Karpas-422 (cell line): ENCODE measurements around the gene PIEZO1. TPM values are rescaled to one million over a fixed set of nuclear protein-coding genes. Genes with fewer than 3 reads are reported as not detected.

Source experiments
- DNase-seq: peaks from one replicate; pipeline ENCODE4 v3.0.0-alpha.2; 2015
- H2AFZ ChIP-seq: fragments of 200-600 bp; sonication (generic); 2 replicates; pipeline ENCODE4 v1.6.1; 2014; ENCODE audit warnings: antibody characterized with exemption, low read length, mixed read lengths
- H3K27ac ChIP-seq: fragments of 200-600 bp; sonication (generic); 2 replicates; pipeline ENCODE4 v1.5.1; 2014; ENCODE audit warnings: mild to moderate bottlenecking, low read length, moderate library complexity
- H3K27me3 ChIP-seq: fragments of 200-600 bp; sonication (generic); 2 replicates; pipeline ENCODE4 v1.6.1; 2014; ENCODE audit warnings: low read length, mixed read lengths
- H3K36me3 ChIP-seq: fragments of 200-600 bp; sonication (generic); 2 replicates; pipeline ENCODE4 v1.6.1; 2014; ENCODE audit warnings: low read length, mixed read lengths; ENCODE audit not compliant: insufficient read depth
- H3K4me1 ChIP-seq: fragments of 200-600 bp; sonication (generic); 2 replicates; pipeline ENCODE4 v1.6.1; 2014; ENCODE audit warnings: mild to moderate bottlenecking, low read length, mixed read lengths
- H3K4me2 ChIP-seq: fragments of 200-600 bp; sonication (generic); 2 replicates; pipeline ENCODE4 v1.6.1; 2014; ENCODE audit warnings: low read length, low read depth, mild to moderate bottlenecking; ENCODE audit not compliant: poor library complexity, severe bottlenecking
- H3K4me3 ChIP-seq: fragments of 200-600 bp; sonication (generic); 2 replicates; pipeline ENCODE4 v1.5.1; 2014; ENCODE audit warnings: mild to moderate bottlenecking, antibody characterized with exemption, low read length, mixed read lengths
- H3K79me2 ChIP-seq: fragments of 200-600 bp; sonication (generic); 2 replicates; pipeline ENCODE4 v1.6.1; 2014; ENCODE audit warnings: mild to moderate bottlenecking, low read length, mixed read lengths
- H3K9ac ChIP-seq: fragments of 200-600 bp; sonication (generic); 2 replicates; pipeline ENCODE4 v1.6.0; 2014; ENCODE audit warnings: low read length
- H3K9me2 ChIP-seq: fragments of 200-600 bp; sonication (generic), shearing (Covaris generic); replicated peaks from 2 replicates; pipeline ENCODE4 v1.6.0; 2014; ENCODE audit warnings: mild to moderate bottlenecking, low read length, moderate library complexity; ENCODE audit not compliant: insufficient read depth
- H3K9me3 ChIP-seq: fragments of 300-700, 200-600 bp; sonication (generic); 2 replicates; pipeline ENCODE4 v1.6.1; 2014; ENCODE audit warnings: low read length, mixed read lengths
- H4K20me1 ChIP-seq: fragments of 200-600 bp; sonication (generic); 2 replicates; pipeline ENCODE4 v1.6.1; 2014; ENCODE audit warnings: mild to moderate bottlenecking, antibody characterized with exemption, low read length, low read depth; ENCODE audit not compliant: insufficient read depth
- total RNA-seq: library from RNA; depleted of rRNA; stranded (reverse); fragments of >200 nt; shearing (Covaris generic); gene quantifications from 2 replicates; pipeline ENCODE4 v1.2.3, GENCODE V29; 2014; ENCODE audit warnings: low replicate concordance

The PIEZO1 gene
- total RNA-seq, 1 experiment from 2014 or later, result 1.8 TPM

- Histone ChIP-seq H3K27me3 (no peaks in the 10 kb centered on the region), H3K4me1 (peaks cover 8% of the 10 kb centered on the region; the same call in 1 of the 2 replicates), H3K4me2 (no peak overlapping the region), H4K20me1 (no peaks in the 10 kb centered on the region), H3K36me3 (no peaks in the 10 kb centered on the region), H3K79me2 (no peaks in the 10 kb centered on the region), H3K4me3 (no peak overlapping the region), H2AFZ (no peak overlapping the region), H3K9me3 (no peaks in the 10 kb centered on the region), H3K9ac (no peak overlapping the region), H3K9me2 (no peaks in the 10 kb centered on the region), H3K27ac (no peak overlapping the region)
- DNase-seq, result no peak
Observed at GRCh38 chr16:88721815-88722755, 62.9 kb downstream of the PIEZO1 start.

DNA sequence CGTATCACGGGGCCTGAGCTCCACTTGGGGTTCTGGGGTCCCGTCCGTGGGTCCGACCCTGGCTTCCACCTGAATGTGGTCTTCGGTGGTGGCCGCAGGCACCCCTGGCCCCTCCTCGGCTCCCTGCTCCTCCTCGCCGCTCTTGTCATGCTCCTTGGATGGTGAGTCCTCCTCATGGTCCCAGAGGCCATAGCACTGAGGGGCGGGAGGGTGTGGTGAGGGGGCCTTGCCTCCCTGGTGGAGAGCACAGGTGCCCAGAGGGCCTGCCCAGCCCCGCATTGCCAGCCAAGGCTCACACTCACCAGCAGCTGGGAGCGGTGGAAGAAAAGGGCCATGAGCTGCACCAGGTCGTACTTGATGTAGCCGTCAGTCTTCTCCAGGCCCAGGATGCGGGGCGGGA is 63.8 kb downstream of the PIEZO1 start:
- DNase-seq, result no peak
- Histone ChIP-seq H3K27ac (no peak overlapping the region), H3K79me2 (no peaks in the 10 kb centered on the region), H3K27me3 (no peaks in the 10 kb centered on the region), H3K36me3 (no peaks in the 10 kb centered on the region), H2AFZ (no peak overlapping the region), H3K9me2 (no peaks in the 10 kb centered on the region), H3K4me1 (peaks cover 8% of the 10 kb centered on the region; the same call in 1 of the 2 replicates), H3K9ac (no peak overlapping the region), H4K20me1 (no peaks in the 10 kb centered on the region), H3K4me3 (no peak overlapping the region), H3K4me2 (no peak overlapping the region), H3K9me3 (no peaks in the 10 kb centered on the region)

DNA sequence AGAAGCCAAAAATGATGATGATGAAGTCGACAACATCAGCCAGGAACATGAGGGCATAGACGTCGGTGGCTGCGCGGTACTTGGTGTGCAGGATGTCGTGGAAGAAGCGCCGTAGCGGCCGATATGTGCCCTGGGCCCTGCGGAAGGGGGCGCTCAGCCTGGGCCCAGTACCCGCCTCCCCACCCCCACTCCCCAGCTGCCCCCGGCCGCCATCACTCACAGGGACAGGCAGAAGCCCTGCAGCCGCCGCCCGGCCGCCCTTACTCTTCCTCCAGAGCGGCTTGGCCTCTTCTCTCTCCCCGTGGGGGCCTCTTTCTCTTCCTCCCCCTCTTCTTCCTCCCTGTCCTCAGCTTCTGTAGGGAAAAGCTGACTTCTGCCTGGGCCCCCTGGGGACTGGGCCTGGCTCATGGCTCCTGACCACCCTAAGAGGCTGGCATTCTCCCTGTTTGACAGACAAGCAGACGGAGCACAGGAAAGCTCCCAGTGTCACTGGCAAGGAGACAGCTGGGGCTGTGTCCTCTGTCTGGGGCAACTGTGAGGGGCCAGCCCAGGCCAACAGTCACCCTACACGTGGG is 64.5 kb downstream of the PIEZO1 start:
- no peak overlapping the region for H3K9ac ChIP-seq
- H3K36me3 ChIP-seq, result no peaks in the 10 kb centered on the region
- H3K27ac ChIP-seq, result no peak overlapping the region
- no peak overlapping the region for H3K4me3 ChIP-seq
- H3K9me2 ChIP-seq, result no peaks in the 10 kb centered on the region
- H3K4me2 ChIP-seq, result no peak overlapping the region
- no peaks in the 10 kb centered on the region for H4K20me1 ChIP-seq
- H3K4me1 ChIP-seq, result peaks cover 8% of the 10 kb centered on the region; the same call in 1 of the 2 replicates
- DNase-seq, result no peak
- no peaks in the 10 kb centered on the region for H3K27me3 ChIP-seq
- H3K79me2 ChIP-seq, result no peaks in the 10 kb centered on the region
- no peaks in the 10 kb centered on the region for H3K9me3 ChIP-seq
- no peak overlapping the region for H2AFZ ChIP-seq

GRCh38 chr16:88719933-88720296 is 65.1 kb downstream of the PIEZO1 start:
- H3K4me3 ChIP-seq, result no peak overlapping the region
- no peak overlapping the region for H3K27ac ChIP-seq
- H3K4me1 ChIP-seq, result peaks cover 3% of the 10 kb centered on the region; the same call in 1 of the 2 replicates
- no peak overlapping the region for H3K4me2 ChIP-seq
- H3K27me3 ChIP-seq, result no peaks in the 10 kb centered on the region
- H2AFZ ChIP-seq, result no peak overlapping the region
- no peaks in the 10 kb centered on the region for H3K9me3 ChIP-seq
- H3K79me2 ChIP-seq, result no peaks in the 10 kb centered on the region
- H3K9me2 ChIP-seq, result no peaks in the 10 kb centered on the region
- no peak for DNase-seq
- H3K9ac ChIP-seq, result no peak overlapping the region
- no peaks in the 10 kb centered on the region for H4K20me1 ChIP-seq
- no peaks in the 10 kb centered on the region for H3K36me3 ChIP-seq

DNA sequence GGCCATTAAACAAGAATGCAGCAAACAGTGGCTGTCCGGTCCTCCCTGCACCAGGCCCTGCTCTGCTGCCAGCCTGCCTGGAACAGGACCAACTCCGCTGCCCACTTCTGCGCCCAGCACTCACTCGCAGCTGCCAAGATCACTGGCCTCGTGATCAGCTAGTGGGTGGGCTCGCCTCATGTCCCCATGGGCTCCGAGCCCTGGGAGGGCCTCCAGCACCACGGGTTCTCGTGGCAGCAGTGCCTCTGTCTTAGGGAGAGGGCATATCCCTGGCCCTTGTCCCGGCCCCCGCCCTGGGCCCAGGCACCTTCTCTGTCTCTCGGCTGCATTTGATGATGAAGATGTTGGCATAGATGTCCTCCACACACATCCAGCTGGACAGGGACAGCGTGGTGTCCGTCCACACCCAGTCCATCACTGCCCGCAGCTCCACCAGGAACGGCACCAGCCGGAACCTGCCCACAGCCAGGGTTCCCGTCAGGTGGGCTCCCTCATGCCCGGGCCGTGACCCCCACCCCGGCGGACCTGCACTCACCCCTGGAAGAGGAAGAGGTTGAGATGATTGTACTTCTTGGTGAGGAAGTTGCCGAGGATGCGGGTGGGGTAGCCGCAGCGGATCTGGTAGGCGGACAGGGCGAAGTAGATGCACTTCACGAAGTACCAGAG is 65.6 kb downstream of the PIEZO1 start:
- Histone ChIP-seq H3K9me2 (no peaks in the 10 kb centered on the region), H3K79me2 (no peaks in the 10 kb centered on the region), H3K4me3 (no peak overlapping the region), H3K27me3 (no peaks in the 10 kb centered on the region), H3K4me2 (no peak overlapping the region), H3K9ac (no peak overlapping the region), H4K20me1 (no peaks in the 10 kb centered on the region), H3K4me1 (no peaks in the 10 kb centered on the region), H3K9me3 (no peaks in the 10 kb centered on the region), H3K27ac (no peak overlapping the region), H3K36me3 (no peaks in the 10 kb centered on the region), H2AFZ (no peak overlapping the region)
- DNase-seq, result no peak

- Histone ChIP-seq H3K9me2 (no peaks in the 10 kb centered on the region), H3K27me3 (no peaks in the 10 kb centered on the region), H2AFZ (no peak overlapping the region), H3K27ac (no peak overlapping the region), H3K9me3 (no peaks in the 10 kb centered on the region), H3K4me2 (no peak overlapping the region), H3K9ac (no peak overlapping the region), H4K20me1 (no peaks in the 10 kb centered on the region), H3K4me3 (no peak overlapping the region), H3K79me2 (no peaks in the 10 kb centered on the region), H3K36me3 (no peaks in the 10 kb centered on the region), H3K4me1 (no peaks in the 10 kb centered on the region)
- no peak for DNase-seq
Observed at GRCh38 chr16:88718178-88718577, 66.8 kb downstream of the PIEZO1 start.

DNA sequence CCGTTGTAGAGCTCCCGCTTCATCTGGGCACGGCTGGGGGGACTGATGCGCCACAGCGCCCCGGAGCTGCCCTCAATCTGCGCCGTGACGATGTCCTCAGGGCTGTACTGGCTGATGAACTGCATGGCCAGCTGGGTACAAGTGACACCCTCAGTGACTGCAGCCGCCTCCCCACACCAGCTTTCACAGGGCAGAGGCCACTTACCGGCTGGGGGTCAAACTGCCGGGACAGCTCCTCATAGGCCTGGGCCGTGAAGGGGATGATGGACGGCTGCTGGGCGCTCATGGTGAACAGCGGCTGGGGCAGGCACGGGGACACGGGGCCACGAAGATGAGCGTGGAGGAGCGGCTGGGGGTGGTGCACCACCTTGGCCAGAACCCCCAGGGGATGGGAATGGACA is 68.4 kb downstream of the PIEZO1 start:
- Histone ChIP-seq H3K4me2 (no peak overlapping the region), H2AFZ (no peak overlapping the region), H3K27me3 (no peaks in the 10 kb centered on the region), H3K36me3 (no peaks in the 10 kb centered on the region), H4K20me1 (no peaks in the 10 kb centered on the region), H3K27ac (no peak overlapping the region), H3K4me1 (no peaks in the 10 kb centered on the region), H3K9me2 (no peaks in the 10 kb centered on the region), H3K4me3 (no peak overlapping the region), H3K9ac (no peak overlapping the region), H3K9me3 (no peaks in the 10 kb centered on the region), H3K79me2 (no peaks in the 10 kb centered on the region)
- DNase-seq, result no peak

DNA sequence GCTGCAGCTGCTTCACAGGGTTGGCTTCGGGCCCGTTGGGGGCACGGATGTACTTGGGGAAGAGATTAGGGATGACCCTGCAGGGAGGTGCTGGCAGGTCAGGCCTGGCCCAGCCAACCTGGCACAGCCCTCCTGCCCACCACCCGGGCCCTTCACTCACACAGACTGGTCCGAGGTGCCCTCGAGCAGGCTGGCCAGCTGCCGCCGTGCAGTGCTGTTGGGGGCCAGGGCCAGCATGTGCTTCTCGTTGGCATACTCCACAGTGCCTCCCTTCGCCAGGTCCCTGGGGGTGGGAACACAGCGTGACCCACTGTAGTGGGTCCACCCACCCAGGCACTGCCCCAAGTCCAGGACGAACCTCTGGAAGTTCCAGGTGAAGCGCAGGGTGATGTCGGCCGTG is 68.8 kb downstream of the PIEZO1 start:
- Histone ChIP-seq H3K4me1 (no peaks in the 10 kb centered on the region), H3K27me3 (no peaks in the 10 kb centered on the region), H3K9me3 (no peaks in the 10 kb centered on the region), H3K36me3 (no peaks in the 10 kb centered on the region), H4K20me1 (no peaks in the 10 kb centered on the region), H2AFZ (no peak overlapping the region), H3K4me2 (no peak overlapping the region), H3K9me2 (no peaks in the 10 kb centered on the region), H3K9ac (no peak overlapping the region), H3K79me2 (no peaks in the 10 kb centered on the region), H3K4me3 (no peak overlapping the region), H3K27ac (no peak overlapping the region)
- DNase-seq, result no peak
